ENCODE data around the gene GRM3.

Gene GRM3

GRCh38 chr7:86664486-86664885 lies 20.8 kb downstream of the GRM3 start:
- no peak overlapping the region for H3K4me3 ChIP-seq (ENCODE audit: low read depth, low read length)
- no peak for DNase-seq (ENCODE audit: low read depth)
- TF ChIP-seq CTCF (IDR thresholded peaks at IDR 0.05; ENCODE audit: insufficient read depth, low read depth, low read length, missing control alignments): no peak

GRCh38 chr7:86664991-86665390 lies 21.3 kb downstream of the GRM3 start:
- no peak for TF ChIP-seq CTCF (IDR thresholded peaks at IDR 0.05; ENCODE audit: insufficient read depth, low read depth, low read length, missing control alignments)
- H3K4me3 ChIP-seq (ENCODE audit: low read depth, low read length): no peak overlapping the region
- DNase-seq (ENCODE audit: low read depth): no peak

DNA sequence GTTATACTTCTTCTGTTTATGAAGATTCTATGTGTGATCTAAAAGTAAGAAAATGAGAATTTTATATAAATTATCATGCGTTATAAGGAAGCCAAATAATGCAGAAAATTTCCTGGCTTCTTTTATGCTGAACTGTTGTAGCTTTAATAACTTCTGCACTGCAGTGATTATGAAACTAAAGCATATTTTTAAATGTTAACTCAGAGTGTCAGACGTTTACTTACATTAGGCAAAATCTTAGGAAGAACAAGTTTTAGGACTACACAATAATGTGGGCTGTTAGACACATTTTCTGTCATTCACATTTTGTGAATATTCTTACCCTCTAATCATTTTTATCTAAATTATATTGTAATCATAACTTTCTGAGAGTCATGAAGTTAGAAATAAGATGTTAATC lies 22.0 kb downstream of the GRM3 start:
- DNase-seq (ENCODE audit: low read depth): no peak
- no peak overlapping the region for H3K4me3 ChIP-seq (ENCODE audit: low read depth, low read length)
- no peak for TF ChIP-seq CTCF (IDR thresholded peaks at IDR 0.05; ENCODE audit: insufficient read depth, low read depth, low read length, missing control alignments)

DNA sequence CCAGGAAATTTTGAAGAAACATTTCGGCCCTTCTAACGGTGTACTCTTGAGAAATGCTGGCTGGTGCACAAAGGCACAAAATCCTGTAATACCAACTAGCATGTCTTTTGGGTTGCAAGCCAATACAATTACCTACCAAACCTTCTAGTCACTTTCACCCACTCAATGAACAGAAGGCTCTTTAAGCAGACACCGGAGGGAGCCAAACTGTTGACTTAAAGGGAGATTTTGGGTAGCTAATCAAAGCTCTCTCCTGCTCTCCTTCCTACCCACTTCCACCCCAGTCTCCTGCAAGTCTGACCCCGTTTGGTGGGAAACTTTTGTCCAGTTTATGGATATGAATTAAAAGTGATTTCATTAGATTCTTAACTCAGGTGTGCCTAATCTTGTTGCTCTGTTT lies 24.0 kb downstream of the GRM3 start:
- H3K4me3 ChIP-seq (ENCODE audit: low read depth, low read length): no peak overlapping the region
- TF ChIP-seq CTCF (IDR thresholded peaks at IDR 0.05; ENCODE audit: insufficient read depth, low read depth, low read length, missing control alignments): no peak
- peak; percentile 14 for DNase-seq (ENCODE audit: low read depth)

DNA sequence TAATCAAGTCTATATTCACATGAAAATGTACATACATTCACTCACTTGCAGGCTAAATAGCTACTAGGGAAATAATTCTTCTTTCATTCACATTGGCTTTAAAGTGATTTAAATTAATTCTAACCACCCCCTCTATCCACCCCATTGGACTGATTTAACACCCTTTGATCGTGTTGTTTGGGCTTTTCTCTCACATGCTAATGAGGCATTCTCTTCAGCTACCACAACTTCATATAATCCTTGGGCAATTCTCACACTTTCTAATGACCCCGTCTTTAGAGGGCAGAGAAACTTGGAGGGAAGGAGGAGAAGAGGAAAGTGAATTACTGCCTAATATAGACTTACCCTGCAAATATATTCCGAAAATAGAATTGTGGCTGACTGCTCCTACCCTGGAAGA lies 24.6 kb downstream of the GRM3 start:
- DNase-seq (ENCODE audit: low read depth): no peak
- H3K4me3 ChIP-seq (ENCODE audit: low read depth, low read length): no peak overlapping the region
- no peak for TF ChIP-seq CTCF (IDR thresholded peaks at IDR 0.05; ENCODE audit: insufficient read depth, low read depth, low read length, missing control alignments)

DNA sequence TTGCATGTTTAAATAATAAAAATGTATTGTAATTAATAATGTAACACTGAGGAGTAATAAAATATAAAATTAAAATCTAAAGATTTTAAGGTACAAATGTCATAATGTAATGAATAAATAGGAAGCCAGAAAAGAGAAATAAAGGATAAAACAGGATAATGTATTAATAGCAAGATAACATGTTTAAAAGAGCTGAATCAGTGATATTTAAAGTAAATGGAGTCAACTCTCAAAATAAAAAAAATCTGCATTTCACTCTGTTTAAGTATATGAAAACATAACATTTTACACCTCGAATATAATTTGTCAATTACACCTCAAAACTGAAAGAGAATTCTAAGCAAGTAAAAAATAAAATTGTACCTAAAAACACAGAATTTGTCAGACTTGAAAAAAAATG lies 44.1 kb downstream of the GRM3 start:
- H3K4me3 ChIP-seq (ENCODE audit: low read depth, low read length): no peak overlapping the region
- no peak for TF ChIP-seq CTCF (IDR thresholded peaks at IDR 0.05; ENCODE audit: insufficient read depth, low read depth, low read length, missing control alignments)
- DNase-seq (ENCODE audit: low read depth): no peak

GRCh38 chr7:86689363-86689762 lies 45.7 kb downstream of the GRM3 start:
- DNase-seq (ENCODE audit: low read depth): no peak
- no peak overlapping the region for H3K4me3 ChIP-seq (ENCODE audit: low read depth, low read length)
- TF ChIP-seq CTCF (IDR thresholded peaks at IDR 0.05; ENCODE audit: insufficient read depth, low read depth, low read length, missing control alignments): no peak
